AG08395 (cell line): ENCODE measurements around the gene CMIP.

Experiments used
- DNase-seq: peaks from one replicate; pipeline ENCODE4 v3.0.0; 2012; ENCODE audit warnings: mixed read lengths, low spot score

Gene CMIP

DNA sequence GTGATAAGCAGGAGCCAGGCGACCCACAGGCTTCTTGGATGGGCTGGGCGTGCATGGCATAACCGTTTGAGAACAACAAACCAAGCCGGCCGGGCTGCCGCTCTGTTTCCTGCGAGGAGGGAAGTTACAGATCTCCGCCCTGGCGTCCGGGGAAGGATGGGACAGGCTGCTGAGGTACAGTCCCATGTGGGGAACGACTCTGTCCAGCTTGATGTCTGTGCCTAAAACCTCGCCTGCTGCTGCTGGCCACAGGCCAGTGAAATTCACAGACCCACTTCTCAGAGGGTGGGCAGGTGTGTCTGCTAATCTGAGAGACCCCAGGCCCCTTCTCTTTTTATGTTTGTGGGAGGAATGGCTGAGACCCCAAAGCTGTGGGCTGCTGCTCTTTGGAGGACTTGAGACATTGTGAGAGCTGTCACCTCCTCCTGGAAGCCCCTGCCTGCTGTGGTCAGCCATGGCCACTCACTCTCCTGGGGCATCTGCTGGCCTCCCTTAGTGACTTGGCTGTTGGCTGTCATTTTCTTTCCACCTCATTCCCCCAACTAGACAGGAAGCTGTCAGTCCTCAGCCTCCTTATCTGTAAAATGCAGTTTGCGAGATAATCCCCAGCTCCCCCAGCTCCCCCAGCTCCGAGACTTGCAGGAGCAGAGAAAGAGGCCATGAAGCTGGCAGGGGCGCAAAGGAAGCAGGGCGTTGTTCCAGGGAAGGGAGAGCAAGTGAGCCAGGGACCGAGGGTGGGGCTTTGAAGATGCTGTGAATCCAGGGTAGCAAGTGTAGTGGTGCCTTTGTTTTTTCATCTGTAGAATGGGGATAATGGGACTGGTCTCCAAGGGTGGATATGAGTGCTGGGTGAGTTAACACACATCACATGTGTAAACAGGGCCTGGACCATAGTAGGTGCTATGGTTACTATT, 51.0 kb downstream of the CMIP start:
- no peak for DNase-seq

DNA sequence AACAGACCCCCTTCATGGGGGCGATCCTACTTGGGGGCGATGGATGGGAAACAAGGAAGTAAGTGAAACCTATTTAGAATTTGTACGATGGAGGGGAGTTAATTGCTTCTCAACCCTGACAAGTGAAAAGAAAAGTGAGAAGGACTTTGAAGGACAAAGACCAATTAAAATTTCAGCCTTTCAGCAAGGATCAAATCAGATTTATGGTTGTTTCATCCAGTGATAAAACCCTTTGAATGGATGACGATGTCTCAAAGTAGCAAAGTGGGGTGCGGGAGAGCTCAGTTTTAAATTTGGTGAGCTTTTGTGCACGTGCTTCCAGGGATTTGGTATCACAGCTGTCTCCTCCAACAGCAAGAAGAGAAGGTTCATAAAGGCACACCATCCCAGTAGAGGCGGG, 51.7 kb downstream of the CMIP start:
- no peak for DNase-seq

DNA sequence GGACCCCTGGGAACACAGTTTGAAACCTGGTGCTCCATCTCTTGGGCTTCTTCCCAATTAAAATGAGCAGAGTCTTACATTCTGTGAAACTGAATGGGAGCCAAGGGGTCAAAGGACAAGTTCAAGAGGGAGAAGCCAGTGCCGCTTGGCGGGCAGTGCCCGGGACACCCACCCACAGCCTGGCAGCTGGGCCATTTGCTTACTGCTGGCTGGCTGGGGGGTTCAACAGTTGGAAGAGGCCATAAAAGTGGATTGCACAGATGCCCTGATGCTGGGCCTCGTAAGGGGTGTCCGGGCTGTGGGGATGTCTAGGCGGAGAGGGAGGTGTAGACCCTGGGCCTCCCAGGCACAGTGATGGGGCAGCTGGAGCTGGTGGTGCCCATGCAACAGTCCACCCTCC, 52.1 kb downstream of the CMIP start:
- no peak for DNase-seq

DNA sequence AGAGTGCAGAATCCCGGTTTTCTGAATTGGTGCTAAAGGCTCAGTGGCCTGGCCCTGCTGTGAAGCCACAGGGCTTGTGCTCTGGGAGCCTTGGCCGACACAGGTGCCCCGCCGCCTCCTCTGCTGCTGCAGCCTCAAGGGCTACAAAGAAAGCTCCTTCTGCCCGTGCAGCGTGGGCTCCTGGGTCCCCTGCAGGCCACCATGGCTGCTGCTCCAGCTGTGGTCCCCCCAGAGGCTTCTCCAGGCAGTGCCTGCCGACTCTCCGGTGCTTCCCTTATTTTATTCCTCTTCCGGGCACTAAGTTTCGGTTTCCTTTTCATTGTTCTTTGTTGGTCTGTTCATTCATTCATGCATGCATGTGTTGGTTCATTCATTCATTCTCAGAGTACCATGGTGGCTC, 53.1 kb downstream of the CMIP start:
- no peak for DNase-seq

DNA sequence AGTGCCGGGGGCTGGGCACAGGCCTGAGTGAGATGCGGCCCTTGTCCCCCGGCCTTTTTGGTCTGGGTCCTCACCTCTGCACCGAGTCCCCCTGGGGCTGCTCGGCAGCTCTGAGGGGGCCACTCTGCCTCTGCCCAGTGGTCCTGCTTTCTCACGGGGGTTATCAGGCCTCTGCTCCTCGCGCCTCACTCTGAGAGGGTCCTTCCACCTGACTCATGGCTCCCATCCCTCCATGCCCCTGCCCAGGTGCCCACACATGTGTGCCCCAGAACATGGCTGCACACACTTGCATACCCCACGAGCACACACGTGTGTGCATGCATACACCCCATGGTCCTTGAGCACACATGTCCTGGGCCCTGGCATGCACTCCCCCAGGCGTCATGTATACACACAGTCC, 53.7 kb downstream of the CMIP start:
- no peak for DNase-seq

DNA sequence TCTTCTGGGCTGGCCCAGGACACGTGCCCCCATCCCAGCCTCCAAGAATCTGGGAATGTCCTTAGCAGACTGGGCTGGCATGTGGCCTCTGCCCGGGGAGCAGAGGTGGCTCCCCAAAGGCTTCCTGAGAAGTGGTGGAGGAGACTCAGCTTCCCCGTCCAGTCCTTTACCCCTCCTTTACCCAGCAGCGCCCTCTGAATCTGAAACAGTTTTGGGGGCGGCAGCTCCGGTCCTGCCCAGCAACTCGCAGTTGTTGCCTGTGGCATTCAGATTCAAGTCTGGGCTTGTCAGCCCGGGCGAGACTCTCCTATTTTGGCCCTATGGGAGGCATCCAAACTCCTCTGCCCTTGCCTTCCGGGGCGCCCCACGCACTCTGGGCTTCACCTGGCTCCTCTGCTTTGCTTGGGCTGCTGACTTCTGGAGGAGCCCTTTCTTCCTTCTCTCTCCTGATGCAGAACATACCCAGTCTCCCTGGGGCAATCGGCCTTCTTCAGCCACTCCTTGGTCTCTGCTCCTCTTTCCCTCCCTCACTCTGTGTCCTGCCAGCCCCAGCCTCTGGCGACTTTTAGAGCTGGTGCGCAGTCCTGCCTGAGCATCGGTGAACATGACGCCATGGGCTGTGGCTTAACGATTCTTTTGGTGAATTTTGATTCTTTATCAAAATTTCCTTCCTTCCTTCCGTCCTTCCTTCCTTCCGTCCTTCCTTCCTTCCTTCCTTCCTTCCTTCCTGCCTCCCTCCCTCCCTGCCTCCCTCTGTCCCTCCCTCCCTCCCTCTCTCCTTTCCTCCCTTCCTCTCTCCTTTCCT, 55.2 kb downstream of the CMIP start:
- no peak for DNase-seq

DNA sequence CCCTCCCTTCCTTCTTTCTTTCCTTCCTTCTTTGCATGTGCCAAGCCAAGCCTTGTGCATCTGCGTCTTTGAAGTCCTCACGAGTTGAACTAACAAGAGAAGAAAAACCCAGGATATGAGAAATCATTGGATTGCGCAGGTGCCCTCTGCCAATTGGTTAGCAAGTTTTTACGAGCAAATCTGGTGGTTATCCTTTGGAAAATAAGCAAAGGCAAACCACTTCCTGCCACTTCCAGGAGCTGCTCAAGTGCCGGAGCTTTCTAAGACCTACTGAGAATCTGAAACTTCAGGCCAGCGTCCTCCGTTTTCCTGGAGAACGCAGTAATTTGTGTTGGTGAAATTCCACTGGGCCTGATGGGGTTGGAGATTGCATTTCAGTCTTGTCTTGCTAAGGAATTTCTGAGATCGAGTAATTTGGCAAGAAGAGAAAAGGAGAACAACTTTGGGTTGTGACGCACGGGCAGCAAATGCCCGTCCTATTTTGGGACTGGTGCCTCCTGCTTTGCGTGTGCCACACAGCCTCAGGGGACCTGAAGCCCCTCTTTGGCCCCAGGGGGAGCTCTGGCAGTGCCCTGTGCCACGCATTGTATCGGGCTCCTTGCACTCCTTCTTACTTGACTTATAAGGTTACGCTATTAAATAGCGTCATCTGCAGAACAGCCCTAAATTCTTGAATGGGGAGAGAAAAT, 56.4 kb downstream of the CMIP start:
- peak; percentile 58 for DNase-seq

DNA sequence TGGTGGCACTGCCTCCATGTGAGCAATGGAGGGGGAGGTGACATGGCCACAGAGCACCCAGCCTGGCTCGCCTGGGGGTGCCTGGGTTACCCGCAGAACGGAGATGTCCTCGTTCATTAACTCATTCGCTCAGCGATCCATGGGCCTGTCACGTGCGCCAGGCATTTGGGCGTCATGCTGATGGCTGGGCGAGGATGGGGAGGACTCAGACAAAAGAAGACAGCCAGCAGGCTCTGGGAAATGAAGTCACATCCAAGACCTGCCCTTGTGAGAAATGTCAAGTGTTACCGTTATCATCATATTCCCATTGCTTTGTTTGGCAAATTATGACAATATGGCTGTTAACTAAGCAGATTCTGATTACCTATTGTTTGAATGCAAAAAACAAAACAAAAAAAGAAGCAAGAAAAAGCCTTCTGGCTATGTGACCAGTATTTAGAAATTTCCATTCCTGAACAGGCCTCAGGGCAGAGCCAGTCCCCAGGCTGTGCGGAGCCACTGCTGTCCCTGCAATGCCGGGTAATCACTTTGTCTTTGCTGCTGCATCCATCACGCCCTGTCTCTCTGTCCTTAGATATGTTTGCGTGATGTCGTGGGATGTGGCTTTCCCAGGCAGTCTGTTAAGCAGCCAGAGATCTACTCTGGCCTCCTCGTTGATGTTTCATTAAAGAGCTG, 57.9 kb downstream of the CMIP start:
- no peak for DNase-seq

DNA sequence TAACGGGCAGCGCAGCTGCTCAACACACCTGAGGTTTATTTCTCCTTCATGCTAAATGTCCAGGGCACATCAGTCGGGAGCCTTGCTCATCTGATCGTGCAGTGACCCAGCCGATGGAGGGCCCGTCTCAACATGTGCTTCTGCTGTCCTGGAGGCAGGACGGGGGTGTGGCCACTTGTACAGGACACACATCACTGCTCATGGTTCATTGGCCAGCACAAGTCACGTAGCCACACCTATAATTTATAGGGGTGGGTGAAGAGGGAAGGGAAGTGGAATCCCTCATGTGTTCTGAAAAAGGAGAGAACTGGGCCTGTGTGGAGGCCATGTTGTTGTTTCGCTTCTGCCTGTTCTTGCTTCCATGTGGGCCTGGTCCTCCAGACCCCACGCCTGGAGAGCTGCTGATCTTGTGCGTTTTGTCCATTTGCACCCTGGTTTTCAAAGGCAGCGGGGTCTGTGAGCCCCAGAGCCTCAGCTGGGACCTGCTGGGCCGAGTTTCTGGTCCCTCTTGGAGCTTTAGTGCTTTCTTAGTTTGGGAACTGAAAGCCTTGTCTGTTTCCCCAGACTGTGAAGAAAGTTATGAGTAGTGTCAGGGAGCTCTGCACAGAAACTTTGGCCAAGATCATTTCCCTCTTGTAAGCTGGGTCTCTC, 60.5 kb downstream of the CMIP start:
- no peak for DNase-seq

DNA sequence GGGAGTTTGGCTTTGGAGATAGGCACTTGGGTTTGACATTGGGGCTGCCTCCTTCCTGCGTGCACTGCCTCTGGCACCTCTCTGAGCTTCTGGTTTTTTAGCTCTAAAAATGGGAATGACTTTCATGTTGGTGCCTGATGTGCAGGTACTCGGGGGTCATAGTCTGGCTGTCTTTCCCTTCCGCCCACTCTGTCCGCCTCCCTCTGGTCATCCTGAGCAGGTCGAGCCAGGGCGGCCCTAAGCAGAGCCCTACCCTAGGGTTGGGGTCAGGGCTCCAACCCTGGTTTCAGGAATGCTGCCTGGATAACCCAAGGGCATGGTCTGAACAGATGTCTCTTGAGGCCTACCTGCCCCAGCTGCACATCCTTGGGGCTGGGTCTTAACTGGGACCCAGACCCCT, 64.8 kb downstream of the CMIP start:
- DNase-seq = no peak

DNA sequence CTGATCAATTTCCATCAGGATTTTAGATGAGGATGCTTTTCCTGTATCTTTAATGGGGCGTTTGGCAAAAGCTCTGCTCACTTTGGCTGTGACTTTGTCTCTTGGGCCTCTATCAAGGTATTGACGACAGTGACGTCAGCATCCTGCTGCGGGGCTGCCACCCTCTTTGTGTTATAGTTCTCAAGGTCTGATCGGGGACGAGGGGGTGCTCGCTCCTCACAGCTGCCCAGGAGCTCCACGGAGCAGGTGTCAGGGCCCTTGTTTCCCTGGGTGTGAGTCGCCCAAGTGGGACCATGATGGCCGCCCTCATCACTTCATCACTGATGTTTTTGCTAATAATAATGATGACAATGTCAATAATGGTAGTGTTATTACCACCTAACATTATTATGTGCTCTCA, 65.4 kb downstream of the CMIP start:
- DNase-seq = no peak

DNA sequence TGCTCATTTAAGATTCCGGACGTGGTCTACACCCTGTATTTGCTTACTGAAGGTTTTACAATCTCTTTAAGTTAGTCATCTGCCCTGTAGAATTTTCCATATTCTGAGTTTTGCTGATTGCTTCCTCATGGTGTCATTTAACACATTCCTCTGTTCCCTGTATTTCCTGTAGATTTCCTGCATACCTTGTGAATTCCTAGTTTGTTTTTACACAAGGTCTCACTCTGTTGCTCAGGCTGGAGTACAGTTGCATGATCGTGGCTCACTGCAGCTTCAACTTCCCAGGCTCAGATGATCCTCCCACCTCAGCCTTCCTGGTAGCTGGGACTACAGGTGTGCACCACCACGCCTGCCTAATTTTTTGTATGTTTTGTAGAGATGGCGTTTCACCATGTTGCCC, 66.8 kb downstream of the CMIP start:
- DNase-seq = no peak

DNA sequence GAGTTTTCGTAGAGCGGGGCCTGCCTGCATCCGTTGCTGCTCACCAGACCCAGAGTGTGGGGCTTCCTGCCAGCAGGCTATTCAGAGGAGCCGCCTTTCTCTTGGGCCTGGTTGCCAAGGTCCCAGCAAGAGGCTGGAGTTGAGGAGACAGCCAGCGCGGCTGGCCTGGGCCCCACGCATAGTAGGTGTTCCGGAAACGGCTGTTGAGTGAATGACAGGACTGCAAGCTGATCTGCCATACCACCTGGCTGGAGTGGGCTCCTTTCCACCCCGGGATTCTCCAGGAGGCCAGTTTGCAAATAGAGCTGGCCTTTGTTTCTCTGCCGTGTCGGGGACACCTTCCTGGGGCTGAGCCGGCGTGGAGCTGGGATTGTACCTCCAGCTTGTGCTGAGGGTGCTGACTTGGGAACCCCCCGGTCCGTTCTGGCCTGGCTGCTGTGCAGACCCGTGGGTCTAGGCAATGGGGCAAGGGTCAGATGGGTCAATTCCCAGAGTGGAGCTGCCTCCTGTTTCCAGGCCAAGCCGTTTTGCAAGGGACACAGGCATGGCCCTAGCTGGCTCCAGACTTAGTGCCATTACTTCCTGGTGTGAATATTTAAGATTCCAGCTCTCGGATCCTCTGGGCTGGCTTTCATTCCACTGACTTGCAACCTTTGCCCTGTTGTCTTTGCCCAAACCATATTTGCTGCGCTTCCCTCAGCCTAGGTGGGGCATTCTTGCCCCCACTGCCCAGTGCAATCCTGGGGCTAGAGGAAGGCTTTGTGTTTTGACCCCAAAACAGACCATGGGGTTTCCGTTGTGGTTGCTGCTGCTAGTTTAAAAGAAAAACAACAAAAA, 68.8 kb downstream of the CMIP start:
- DNase-seq = peak; percentile 45

DNA sequence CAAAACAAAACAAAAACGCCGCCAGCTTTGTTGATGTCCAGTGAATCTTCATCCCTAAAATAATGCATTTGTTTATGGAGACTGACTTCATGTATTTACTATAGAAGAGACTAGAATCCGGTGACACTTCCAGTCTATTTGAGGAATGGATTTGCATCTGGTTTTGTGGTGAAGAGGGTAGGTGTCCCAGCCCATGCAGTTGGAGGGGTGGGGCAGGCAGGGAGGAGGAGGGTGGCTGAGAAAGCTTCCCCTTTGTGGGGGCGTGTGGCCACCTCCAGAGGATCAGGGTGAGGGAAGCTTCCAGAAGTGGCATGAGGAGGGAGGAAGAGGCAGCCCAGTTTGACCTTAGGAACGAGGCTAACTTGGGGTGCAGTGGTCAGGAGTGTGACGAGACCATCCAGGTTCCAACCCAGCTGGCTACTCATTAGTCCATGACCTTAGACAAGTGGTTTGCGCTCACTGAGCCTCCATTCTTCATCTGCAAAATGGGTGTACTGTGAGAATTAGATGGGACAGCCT, 69.5 kb downstream of the CMIP start:
- no peak for DNase-seq

DNA sequence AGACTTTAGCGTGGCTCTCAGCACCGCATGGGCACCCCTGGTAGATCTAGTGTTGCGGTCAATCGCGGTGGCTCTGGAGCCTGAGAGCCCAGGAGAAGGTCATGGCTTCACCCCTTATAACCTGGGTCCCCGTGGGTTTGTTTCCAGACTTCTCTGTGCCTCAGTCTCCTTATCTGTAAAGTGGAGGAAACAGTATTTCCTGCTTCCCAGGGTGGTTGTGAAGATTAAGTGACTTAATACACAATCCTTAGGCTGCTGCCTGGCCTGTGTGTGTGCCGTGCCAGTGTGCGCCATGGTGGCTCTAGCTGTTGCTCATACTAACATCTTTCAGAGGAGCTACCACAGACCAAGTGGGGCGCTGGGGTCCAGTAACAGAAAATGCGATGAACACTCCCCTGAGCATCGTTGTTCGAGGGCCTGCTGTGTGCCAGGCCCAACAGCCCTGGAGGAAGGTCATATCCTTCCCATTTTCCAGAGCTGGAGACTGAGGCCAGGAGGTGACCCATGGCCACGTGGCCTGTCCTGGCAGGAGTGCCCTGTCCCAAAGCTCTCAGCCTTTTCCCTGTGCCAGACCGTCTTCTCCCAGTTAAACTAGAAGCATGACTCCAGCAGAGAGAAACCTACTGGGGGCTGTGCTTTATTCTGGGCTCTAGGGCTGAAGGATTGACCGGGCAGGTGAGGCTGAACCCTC, 70.1 kb downstream of the CMIP start:
- no peak for DNase-seq

DNA sequence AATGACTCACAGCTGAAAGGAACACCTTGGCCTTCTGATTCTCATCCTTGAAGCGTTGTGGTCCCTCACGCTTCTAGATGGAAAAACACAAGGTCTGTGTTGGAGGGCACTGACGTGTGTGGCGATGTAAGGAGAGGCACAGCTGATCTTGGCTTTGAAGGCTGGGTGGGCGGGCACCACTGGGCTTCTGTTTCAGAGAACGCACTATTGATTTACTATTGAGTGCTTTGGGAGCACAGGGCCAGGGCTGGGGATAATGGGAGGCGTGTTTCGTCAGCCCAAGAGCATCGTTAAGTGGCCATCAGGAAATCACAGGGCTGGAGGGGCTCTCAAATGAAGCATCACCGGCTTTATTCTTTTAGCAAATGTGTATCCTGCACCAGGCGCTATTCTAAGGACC, 70.7 kb downstream of the CMIP start:
- DNase-seq = no peak

DNA sequence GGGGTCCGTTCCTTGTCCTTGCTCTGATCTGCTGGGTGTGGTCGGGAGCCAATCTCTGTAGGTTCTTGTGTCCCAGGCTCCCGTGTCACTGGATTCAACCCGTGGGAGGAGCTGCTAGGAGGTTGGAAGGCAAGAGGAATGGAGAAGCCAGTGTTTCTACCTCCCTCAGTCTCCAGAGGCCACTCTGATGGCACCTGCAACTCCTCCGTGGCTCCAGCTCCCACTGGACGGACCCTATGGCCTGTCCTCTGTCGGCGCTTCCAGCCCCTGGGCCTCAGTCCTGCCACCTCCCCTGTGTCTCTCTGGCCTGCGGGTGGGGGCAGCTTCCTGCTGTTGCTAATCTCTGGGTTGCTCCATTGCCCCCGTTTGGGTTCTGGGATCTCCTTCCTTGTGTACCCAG, 71.1 kb downstream of the CMIP start:
- DNase-seq = no peak

DNA sequence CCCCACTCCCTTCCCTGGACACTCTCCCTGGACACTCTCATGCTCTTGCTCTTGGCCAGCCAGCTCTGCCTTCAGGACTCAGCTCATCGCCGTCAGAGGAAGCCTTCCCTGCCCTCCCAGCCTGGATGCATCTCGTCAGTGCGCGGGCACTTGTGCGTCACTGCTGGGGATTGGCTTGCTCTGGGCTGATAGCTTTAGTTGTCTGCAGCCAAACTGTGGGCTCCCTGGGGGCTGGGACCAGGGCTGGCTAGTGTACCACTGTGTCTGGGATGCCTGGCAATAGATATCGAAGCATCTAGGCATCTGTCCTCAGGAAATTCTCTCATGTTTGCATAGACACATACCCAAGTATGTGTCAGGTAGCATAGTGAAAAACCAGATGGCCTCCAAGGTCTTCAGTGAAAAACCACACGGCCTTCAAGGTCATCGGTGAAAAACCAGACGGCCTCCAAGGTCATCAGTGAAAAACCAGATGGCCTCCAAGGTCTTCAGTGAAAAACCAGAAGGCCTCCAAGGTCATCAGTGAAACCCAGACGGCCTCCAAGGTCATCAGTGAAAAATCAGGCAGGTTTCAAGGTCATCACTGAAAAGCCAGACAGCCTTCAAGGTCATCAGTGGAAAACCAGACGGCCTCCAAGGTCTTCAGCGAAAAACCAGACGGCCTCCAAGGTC, 72.0 kb downstream of the CMIP start:
- DNase-seq = no peak

DNA sequence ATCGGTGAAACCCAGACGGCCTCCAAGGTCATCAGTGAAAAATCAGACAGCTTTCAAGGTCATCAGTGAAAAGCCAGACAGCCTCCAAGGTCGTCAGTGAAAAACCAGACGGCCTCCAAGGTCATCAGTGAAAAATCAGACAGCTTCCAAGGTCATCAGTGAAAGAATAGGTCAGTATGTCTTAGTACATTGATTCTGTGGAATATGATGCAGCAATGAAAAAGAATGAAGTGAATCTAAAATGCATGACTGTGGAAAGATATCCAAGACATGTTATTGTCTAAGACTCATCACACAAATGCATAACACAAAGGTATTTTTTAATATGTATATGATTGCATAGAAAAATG, 72.5 kb downstream of the CMIP start:
- no peak for DNase-seq
